Panc1 (cell line): Measurements from ENCODE around the gene ITPR3. TPM values are rescaled to one million over a fixed set of nuclear protein-coding genes. Genes with fewer than 3 reads are reported as not detected.

ENCODE experiments used
- ATAC-seq: fragments of 200-7000 bp; cut with Tn5 transposase; 2 replicates; pipeline ENCODE4 v1.9.1; 2020; ENCODE audit warnings: mild to moderate bottlenecking, moderate library complexity
- BruUV-seq: library from RNA; stranded (reverse); fragments of 400-500 nt; replicated peaks from 2 replicates; lab custom pipeline; 2021; lab: Mats Ljungman, UMichigan
- CTCF ChIA-PET: fragments of 300-600 bp; sonication (Branson Sonifier 250); formaldehyde crosslinking; loops from one replicate; lab custom pipeline; 2022; ENCODE audit warnings: antibody characterized with exemption; lab: Charles Lee
- POLR2A ChIA-PET: fragments of 300-600 bp; sonication (Branson Sonifier 250); formaldehyde crosslinking; loops from one replicate; lab custom pipeline; 2022; ENCODE audit warnings: antibody characterized with exemption; lab: Charles Lee
- DNase-seq: peaks from one replicate; pipeline ENCODE4 v3.0.0-alpha.2; 2010; ENCODE audit warnings: low read depth, low spot score
- H3K27ac ChIP-seq: 2 replicates; pipeline ENCODE4 v1.5.1; 2011; ENCODE audit warnings: mild to moderate bottlenecking, low read length, inconsistent platforms
- H3K27me3 ChIP-seq: fragments of 200-500 bp; sonication (Bioruptor generic); 2 replicates; pipeline ENCODE4 v1.6.0; 2014; ENCODE audit warnings: low read length, inconsistent platforms; ENCODE audit not compliant: control insufficient read depth, insufficient read depth
- H3K36me3 ChIP-seq: fragments of 200-500 bp; sonication (Bioruptor generic); 2 replicates; pipeline ENCODE4 v1.5.1; 2014; ENCODE audit warnings: inconsistent platforms, mild to moderate bottlenecking, low read length, moderate library complexity; ENCODE audit not compliant: control insufficient read depth, insufficient read depth
- H3K4me1 ChIP-seq: 2 replicates; pipeline ENCODE4 v1.5.1; 2011; ENCODE audit warnings: inconsistent platforms, mild to moderate bottlenecking, low read length, moderate library complexity; ENCODE audit not compliant: control insufficient read depth, insufficient read depth
- H3K4me3 ChIP-seq, 2 experiments: 2 replicates each; pipeline ENCODE4 v1.5.1; 2011 to 2012; ENCODE audit warnings: low read depth in 2 of 2, low read length in 2 of 2, mild to moderate bottlenecking in 2 of 2, inconsistent platforms in 1 of 2, moderate library complexity in 1 of 2
- H3K9me3 ChIP-seq: fragments of 200-500 bp; sonication (Bioruptor generic); 2 replicates; pipeline ENCODE4 v1.5.1; 2014; ENCODE audit warnings: low read depth, mild to moderate bottlenecking, inconsistent platforms, low read length, moderate library complexity; ENCODE audit not compliant: control insufficient read depth, insufficient read depth
- CTCF ChIP-seq: fragments of 450-650 bp; IDR thresholded peaks from 2 replicates; pipeline ENCODE4 v1.5.1; 2017; ENCODE audit warnings: mild to moderate bottlenecking
- POLR2AphosphoS5 ChIP-seq: IDR thresholded peaks from 2 replicates; pipeline ENCODE4 v1.6.1; 2012; ENCODE audit warnings: mild to moderate bottlenecking, low read depth, low read length, moderate library complexity
- REST ChIP-seq, 2 experiments: IDR thresholded peaks; 2 replicates each; pipeline ENCODE4 v1.6.1; 2011 to 2012; ENCODE audit warnings: low read depth in 2 of 2, control low read depth in 1 of 2, low read length in 1 of 2, mild to moderate bottlenecking in 1 of 2, moderate library complexity in 1 of 2; ENCODE audit not compliant: insufficient read depth in 1 of 2
- SIN3A ChIP-seq: IDR thresholded peaks from 2 replicates; pipeline ENCODE4 v1.6.1; 2012; ENCODE audit warnings: low read depth, mild to moderate bottlenecking, low read length, moderate library complexity, borderline replicate concordance; ENCODE audit not compliant: insufficient read depth
- TCF7L2 ChIP-seq: IDR thresholded peaks from 2 replicates; pipeline ENCODE4 v1.6.1; 2011; ENCODE audit warnings: mild to moderate bottlenecking, low read depth, low read length, inconsistent platforms
- in situ Hi-C: cut with HindIII; loops from 2 replicates; pipeline ENCODE4 v1.10.0; 2016; ENCODE audit warnings: low sequenced_read_pairs, low pct_unique_long_range_greater_than_20kb
- intact Hi-C: fragments of 100-400 bp; cut with micrococcal nuclease; formaldehyde crosslinking; loops from one replicate; pipeline ENCODE4 v1.10.0; 2022; ENCODE audit not compliant: unreplicated experiment
- total RNA-seq: library from RNA; stranded (reverse); gene quantifications from one replicate; pipeline ENCODE4 v1.2.1, GENCODE V29; 2021; ENCODE audit not compliant: unreplicated experiment

Gene ITPR3
- total RNA-seq, 1 experiment from 2014 or later, result 65.8 TPM

- POLR2A ChIA-PET, result no interaction called here
- H3K9me3 ChIP-seq, result no peaks in the 10 kb centered on the region
- no peak overlapping the region for H3K27ac ChIP-seq
- in situ Hi-C loops (no loop called here), intact Hi-C loops (no loop called here)
- H3K4me3 ChIP-seq, result no peak overlapping the region
- peaks cover 4% of the 10 kb centered on the region; the same call in 1 of the 2 replicates for H3K27me3 ChIP-seq
- H3K36me3 ChIP-seq, result no peaks in the 10 kb centered on the region
- TF ChIP-seq CTCF (no peak), TCF7L2 (no peak)
- H3K4me1 ChIP-seq, result no peaks in the 10 kb centered on the region
- CTCF ChIA-PET, result interaction anchor here (0.5 to 1.1 kb wide), 2 partner anchors 12 kb away, joined by 3 to 8 read pairs; partner anchors contain the start of gene UQCC2
- no peak for ATAC-seq
- no TSS peak for BruUV-seq
- no peak for DNase-seq
Measured at GRCh38 chr6:33723371-33724085, 102.4 kb downstream of the ITPR3 start.

- TF ChIP-seq CTCF (no peak), SIN3A (no peak), TCF7L2 (no peak), POLR2AphosphoS5 (no peak), REST (IDR thresholded peaks at IDR 0.05; ENCODE audit: insufficient read depth in 1 of 2, low read depth in 2 of 2, low read length in 1 of 2) (no peak)
- DNase-seq, result no peak
- H3K4me1 ChIP-seq, result no peaks in the 10 kb centered on the region
- intact Hi-C loops, result no loop called here
- no peak overlapping the region for H3K4me3 ChIP-seq
- ChIA-PET POLR2A (no interaction called here), CTCF (interaction anchor here (1.1 kb wide), 1 partner anchor 13 kb away, joined by 8 read pairs; the partner anchor contains the start of gene UQCC2)
- peaks cover 4% of the 10 kb centered on the region; the same call in 1 of the 2 replicates for H3K27me3 ChIP-seq
- no peaks in the 10 kb centered on the region for H3K9me3 ChIP-seq
- H3K36me3 ChIP-seq, result no peaks in the 10 kb centered on the region
- BruUV-seq, result no TSS peak
- in situ Hi-C loops, result no loop called here
- no peak overlapping the region for H3K27ac ChIP-seq
- ATAC-seq, result no peak
Measured at GRCh38 chr6:33724102-33725023, 103.2 kb downstream of the ITPR3 start.
